T-helper 1 cell treated with Interleukin-12 subunit alpha and Interleukin-12 subunit beta and Interleukin-4 antibody, amounts not matched to agents 30 μg/mL and 1 μg/mL, for 36 hours (primary cell): ENCODE measurements around the gene ZNF484.
"Not testable (repeated sequence)": the region's sequence is repeated elsewhere in the genome, so short reads cannot be mapped to it uniquely, and the experiment has no call there.

Experiments
- H3K27ac Mint-ChIP-seq: one replicate; pipeline ENCODE4 v1.8.0; 2021; ENCODE audit warnings: mild to moderate bottlenecking, mixed read lengths
- H3K27me3 Mint-ChIP-seq: one replicate; pipeline ENCODE4 v1.8.0; 2021; ENCODE audit warnings: low read depth, mixed read lengths
- H3K36me3 Mint-ChIP-seq: one replicate; pipeline ENCODE4 v1.8.0; 2021; ENCODE audit warnings: low read depth, mixed read lengths
- H3K4me1 Mint-ChIP-seq: one replicate; pipeline ENCODE4 v1.8.0; 2021; ENCODE audit warnings: low read depth, mixed read lengths
- H3K4me3 Mint-ChIP-seq: one replicate; pipeline ENCODE4 v1.8.0; 2021; ENCODE audit warnings: mild to moderate bottlenecking, moderate library complexity, mixed read lengths
- H3K9me3 Mint-ChIP-seq: one replicate; pipeline ENCODE4 v1.8.0; 2021; ENCODE audit warnings: mixed read lengths

The ZNF484 gene

GRCh38 chr9:92829420-92829819, 48.4 kb downstream of the ZNF484 start:
- Mint-ChIP-seq H3K36me3 (no peaks in the 10 kb centered on the region), H3K4me3 (no peak overlapping the region), H3K9me3 (peaks cover 17% of the 10 kb centered on the region), H3K27me3 (peaks cover 13% of the 10 kb centered on the region), H3K4me1 (no peaks in the 10 kb centered on the region), H3K27ac (no peak overlapping the region)

- peaks cover 15% of the 10 kb centered on the region for H3K27me3 Mint-ChIP-seq
- H3K27ac Mint-ChIP-seq, H3K9me3 Mint-ChIP-seq, H3K36me3 Mint-ChIP-seq, H3K4me1 Mint-ChIP-seq, H3K4me3 Mint-ChIP-seq: not testable (repeated sequence)
Measured at GRCh38 chr9:92825065-92825464, 52.8 kb downstream of the ZNF484 start.

GRCh38 chr9:92820964-92821363, 56.9 kb downstream of the ZNF484 start:
- peaks cover 31% of the 10 kb centered on the region for H3K27me3 Mint-ChIP-seq
- no peak overlapping the region for H3K27ac Mint-ChIP-seq
- peaks cover 2% of the 10 kb centered on the region for H3K4me1 Mint-ChIP-seq
- H3K9me3 Mint-ChIP-seq, result no peaks in the 10 kb centered on the region
- H3K4me3 Mint-ChIP-seq, result no peak overlapping the region
- no peaks in the 10 kb centered on the region for H3K36me3 Mint-ChIP-seq

DNA sequence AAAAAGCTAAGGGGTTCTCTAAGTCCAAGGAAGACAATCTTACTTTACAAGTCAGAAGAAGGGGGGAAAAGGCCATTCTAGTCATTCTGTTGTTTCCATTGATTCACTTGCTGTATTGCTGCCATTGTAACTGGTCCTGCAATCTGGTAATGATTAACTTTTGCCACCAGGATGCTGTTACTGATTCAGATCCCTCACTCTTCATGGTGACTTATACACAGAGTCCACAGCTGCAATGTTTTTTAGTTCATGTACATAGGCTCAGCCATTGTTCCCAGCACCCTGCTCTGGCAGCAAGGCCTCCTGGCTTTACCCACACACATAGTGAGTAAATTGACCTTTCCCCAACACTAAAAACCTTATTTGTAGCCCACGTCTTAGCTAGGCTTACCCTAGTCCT, 57.9 kb downstream of the ZNF484 start:
- not testable (repeated sequence) for H3K27ac Mint-ChIP-seq, H3K4me3 Mint-ChIP-seq, H3K9me3 Mint-ChIP-seq, H3K36me3 Mint-ChIP-seq, H3K4me1 Mint-ChIP-seq
- H3K27me3 Mint-ChIP-seq, result peaks cover 36% of the 10 kb centered on the region

GRCh38 chr9:92809629-92810326, 68.1 kb downstream of the ZNF484 start:
- H3K9me3 Mint-ChIP-seq, H3K4me1 Mint-ChIP-seq, H3K27ac Mint-ChIP-seq, H3K36me3 Mint-ChIP-seq: not testable (repeated sequence)
- H3K4me3 Mint-ChIP-seq, result peak overlapping the region; percentile 87
- peaks cover 69% of the 10 kb centered on the region for H3K27me3 Mint-ChIP-seq

GRCh38 chr9:92808726-92809451, 68.9 kb downstream of the ZNF484 start:
- Mint-ChIP-seq H3K36me3 (peaks cover 1% of the 10 kb centered on the region), H3K4me3 (peak overlapping the region; percentile 87), H3K9me3 (no peaks in the 10 kb centered on the region), H3K27ac (no peak overlapping the region), H3K4me1 (peaks cover 5% of the 10 kb centered on the region), H3K27me3 (peaks cover 62% of the 10 kb centered on the region)

DNA sequence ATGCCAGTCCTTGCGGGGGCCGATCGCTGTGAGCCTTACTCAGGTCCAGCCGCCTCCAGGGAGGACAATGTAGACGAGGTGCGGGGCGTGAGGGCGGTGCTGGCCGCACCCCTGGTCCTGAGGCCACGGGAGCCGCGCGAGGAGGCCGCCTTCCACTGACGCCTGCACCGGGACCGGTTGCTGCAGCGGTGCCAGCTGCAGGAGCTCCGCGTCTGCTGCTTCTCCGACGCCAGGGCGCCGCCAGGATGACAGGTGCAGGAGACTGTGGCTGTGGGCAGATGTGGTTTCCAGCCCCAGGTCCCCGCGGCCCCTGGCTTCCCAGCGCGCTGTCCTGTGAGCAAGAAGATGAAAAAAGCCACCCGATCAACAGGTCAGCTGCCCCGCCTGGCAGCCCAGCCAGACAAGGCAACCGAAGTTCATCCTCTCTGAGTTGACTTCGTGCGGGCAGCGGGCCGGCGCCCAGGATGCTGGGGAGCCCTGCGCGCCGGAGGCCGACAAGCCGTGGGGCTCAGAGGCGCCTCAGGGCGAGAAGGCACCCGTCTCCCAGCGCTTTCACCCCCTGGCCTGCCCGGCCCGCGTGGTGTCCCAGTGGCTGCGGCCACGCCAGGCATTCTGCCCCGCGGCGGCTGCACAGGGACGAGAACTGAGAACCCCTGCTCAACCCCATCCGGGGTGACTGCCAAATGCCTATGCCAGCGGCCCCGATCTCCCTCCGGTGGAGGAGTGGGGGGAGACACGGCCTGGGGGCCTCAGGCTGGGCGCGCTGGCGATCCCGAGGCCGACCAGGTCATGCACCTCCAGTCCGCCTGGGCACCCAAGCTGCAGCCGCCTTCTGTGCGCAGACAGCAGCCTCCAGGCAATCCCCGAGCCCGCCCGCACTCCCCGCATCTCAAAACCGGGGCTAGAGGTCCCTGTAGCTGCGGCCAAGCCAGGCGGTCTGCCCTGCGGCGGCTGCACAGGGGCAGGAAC, 69.8 kb downstream of the ZNF484 start:
- Mint-ChIP-seq H3K4me1 (peaks cover 5% of the 10 kb centered on the region), H3K4me3 (no peak overlapping the region), H3K9me3 (no peaks in the 10 kb centered on the region), H3K36me3 (peaks cover 1% of the 10 kb centered on the region), H3K27me3 (peaks cover 54% of the 10 kb centered on the region), H3K27ac (no peak overlapping the region)

DNA sequence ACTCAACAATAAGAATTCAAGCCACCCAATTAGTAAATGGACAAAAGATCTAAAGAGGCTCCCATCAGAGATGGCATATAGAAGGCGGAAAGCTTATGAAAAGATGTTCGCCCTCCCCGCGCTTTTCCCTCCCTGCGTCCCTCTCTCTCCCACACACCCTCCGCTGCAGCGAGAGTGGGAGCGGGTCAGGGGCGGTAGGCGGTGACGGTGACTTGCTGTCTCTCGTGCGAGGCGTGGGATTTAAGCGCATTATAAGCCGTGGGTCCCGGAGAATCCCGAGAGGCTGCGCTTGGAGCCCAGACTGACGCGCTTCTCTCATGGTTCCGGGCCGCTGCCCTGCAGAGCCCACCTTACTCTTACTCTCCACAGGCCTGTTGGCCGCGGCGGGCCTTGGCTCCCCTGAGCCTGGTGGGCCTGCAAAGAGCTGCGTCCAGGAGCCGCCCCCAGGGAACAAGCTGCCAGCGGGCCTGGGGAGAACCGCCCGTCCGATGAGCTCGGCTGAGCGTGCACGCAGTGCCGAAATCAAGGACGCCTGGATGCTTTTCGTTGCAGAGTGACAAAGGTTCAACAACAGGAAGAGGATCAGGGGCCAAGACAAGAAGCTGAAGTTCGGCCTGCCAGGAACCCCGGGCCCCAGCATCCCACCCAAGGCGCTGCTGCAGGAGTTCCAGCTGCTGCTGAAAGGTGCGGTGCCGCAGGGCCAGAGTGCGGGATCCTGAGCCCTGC, 70.6 kb downstream of the ZNF484 start:
- H3K4me1 Mint-ChIP-seq, result peaks cover 5% of the 10 kb centered on the region
- peaks cover 45% of the 10 kb centered on the region for H3K27me3 Mint-ChIP-seq
- H3K9me3 Mint-ChIP-seq, result no peaks in the 10 kb centered on the region
- H3K27ac Mint-ChIP-seq, result no peak overlapping the region
- H3K36me3 Mint-ChIP-seq, result peaks cover 1% of the 10 kb centered on the region
- H3K4me3 Mint-ChIP-seq, result no peak overlapping the region

- Mint-ChIP-seq H3K4me3 (no peak overlapping the region), H3K9me3 (no peaks in the 10 kb centered on the region), H3K27ac (no peak overlapping the region), H3K36me3 (peaks cover 1% of the 10 kb centered on the region), H3K4me1 (peaks cover 10% of the 10 kb centered on the region), H3K27me3 (peaks cover 26% of the 10 kb centered on the region)
Measured at GRCh38 chr9:92804727-92805126, 73.1 kb downstream of the ZNF484 start.

DNA sequence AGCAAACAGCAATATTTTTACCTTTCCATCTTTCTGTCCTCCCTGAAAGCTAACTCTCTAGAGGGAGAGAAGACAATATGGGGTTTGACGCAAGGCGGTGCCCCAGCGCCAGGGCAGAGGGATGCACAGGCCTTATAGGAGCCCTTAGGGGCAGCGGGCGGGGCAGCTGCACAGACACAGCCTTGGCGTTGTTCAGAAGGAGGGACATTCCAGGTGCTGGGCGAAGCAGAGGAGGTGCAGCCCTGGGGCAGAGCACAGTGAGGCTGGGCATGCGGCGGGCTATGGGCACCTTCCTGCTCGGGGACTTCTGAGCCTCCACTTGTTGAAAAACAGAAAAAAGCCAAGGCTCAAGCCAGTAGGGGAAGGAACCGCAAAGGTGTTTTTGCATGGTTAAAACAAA, 79.5 kb downstream of the ZNF484 start:
- Mint-ChIP-seq H3K4me3 (no peak overlapping the region), H3K36me3 (no peaks in the 10 kb centered on the region), H3K4me1 (peaks cover 6% of the 10 kb centered on the region), H3K9me3 (no peaks in the 10 kb centered on the region), H3K27me3 (peaks cover 27% of the 10 kb centered on the region), H3K27ac (no peak overlapping the region)

GRCh38 chr9:92796337-92796804, 81.5 kb downstream of the ZNF484 start:
- H3K27me3 Mint-ChIP-seq, result peaks cover 31% of the 10 kb centered on the region
- H3K4me1 Mint-ChIP-seq, H3K9me3 Mint-ChIP-seq, H3K36me3 Mint-ChIP-seq, H3K27ac Mint-ChIP-seq, H3K4me3 Mint-ChIP-seq: not testable (repeated sequence)

DNA sequence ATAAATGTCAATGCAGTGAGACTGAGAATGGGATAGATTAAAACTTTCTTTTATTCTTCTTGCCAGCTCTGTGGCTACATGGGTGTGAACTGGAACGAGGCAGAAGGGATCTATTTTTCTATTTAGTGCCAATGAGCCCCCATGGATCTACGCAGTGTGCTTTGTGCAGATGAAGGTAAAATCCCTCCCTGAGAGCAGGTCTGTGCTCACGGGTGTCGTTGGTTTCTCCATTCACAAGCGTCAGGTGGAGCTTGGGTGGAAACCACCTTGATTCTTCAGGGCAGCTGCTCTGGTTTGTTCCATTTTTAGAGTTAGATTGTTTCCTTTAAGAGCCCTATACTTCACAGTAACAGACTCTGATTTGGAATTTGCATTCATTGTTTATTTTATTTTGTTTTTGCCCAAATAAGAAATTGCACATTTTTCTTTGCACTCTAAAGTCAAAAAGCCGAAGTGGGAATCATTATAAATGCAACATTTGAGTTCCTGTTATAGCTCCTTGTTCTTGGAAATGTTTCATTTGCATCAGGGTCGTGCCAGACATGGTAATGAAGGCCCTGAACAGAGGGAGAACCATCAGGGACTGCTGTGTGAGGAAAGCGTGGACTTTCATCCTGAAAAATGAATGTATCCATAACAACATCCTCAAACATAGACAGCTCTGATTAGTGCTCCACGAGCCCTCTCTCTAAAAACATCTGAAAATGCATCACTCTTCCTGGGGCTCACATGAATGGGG, 82.1 kb downstream of the ZNF484 start:
- peaks cover 11% of the 10 kb centered on the region for H3K4me1 Mint-ChIP-seq
- H3K4me3 Mint-ChIP-seq, result no peak overlapping the region
- no peaks in the 10 kb centered on the region for H3K9me3 Mint-ChIP-seq
- H3K27ac Mint-ChIP-seq, result no peak overlapping the region
- peaks cover 37% of the 10 kb centered on the region for H3K27me3 Mint-ChIP-seq
- H3K36me3 Mint-ChIP-seq, result no peaks in the 10 kb centered on the region
